Tibial nerve (tissue), 4 donors: Measurements from ENCODE around the gene RNASE12. TPM values are rescaled to one million over a fixed set of nuclear protein-coding genes. Genes with fewer than 3 reads are reported as not detected.
A peak's percentile ranks its signal among the peaks of the same experiment; 100 is the strongest.
"Not testable (repeated sequence)": the region's sequence is repeated elsewhere in the genome, so short reads cannot be mapped to it uniquely, and the experiment has no call there.

Source experiments
- DNase-seq, 2 donors: peaks; one replicate each; pipeline ENCODE4 v3.0.0-alpha.2; 2019; ENCODE audit warnings: low spot score in 2 of 2
- H3K27ac ChIP-seq, 4 donors: fragments of 200-600 bp; sonication (generic) in 3 of 4; one replicate each; pipeline ENCODE4 v1.5.1; 2017 to 2019; ENCODE audit warnings: mild to moderate bottlenecking in 1 of 4
- H3K27me3 ChIP-seq, 2 donors: fragments of 200-600 bp; sonication (generic) in 1 of 2; one replicate each; pipeline versions ENCODE4 v1.5.1 to v1.6.0; 2017 to 2019
- H3K36me3 ChIP-seq, 3 donors: fragments of 200-600 bp; sonication (generic); one replicate each; pipeline ENCODE4 v1.5.1; 2018 to 2019
- H3K4me1 ChIP-seq, 4 donors: fragments of 200-600 bp; sonication (generic) in 3 of 4; one replicate each; pipeline ENCODE4 v1.5.1; 2017 to 2019
- H3K4me3 ChIP-seq, 4 donors: fragments of 200-600 bp; sonication (generic) in 3 of 4; one replicate each; pipeline ENCODE4 v1.5.1; 2017 to 2019; ENCODE audit warnings: mild to moderate bottlenecking in 1 of 4, moderate library complexity in 1 of 4
- H3K9me3 ChIP-seq, 4 donors: fragments of 200-600 bp; sonication (generic) in 3 of 4; one replicate each; pipeline ENCODE4 v1.5.1; 2017 to 2019
- EP300 ChIP-seq, 2 donors: sonication (generic); formaldehyde crosslinking; IDR thresholded peaks; one replicate each; pipeline ENCODE4 v1.6.1; 2017; ENCODE audit warnings: antibody characterized with exemption in 2 of 2, mild to moderate bottlenecking in 1 of 2
- POLR2A ChIP-seq, 2 donors: fragments of 450-650 bp; IDR thresholded peaks; one replicate each; pipeline ENCODE4 v1.6.1; 2017; ENCODE audit warnings: antibody characterized with exemption in 2 of 2, mild to moderate bottlenecking in 2 of 2, moderate library complexity in 2 of 2
- WGBS, 2 donors: methylation state at CpG; one replicate each; pipeline ENCODE4 v1.1.5; 2018; 5-methylcytosine and 5-hydroxymethylcytosine counted together
- total RNA-seq, 4 donors: library from RNA; depleted of rRNA; stranded (reverse); fragments of >200 nt; gene quantifications; one replicate each; pipeline ENCODE4 v1.1.0, GENCODE V29; 2016
- TF ChIP-seq, protein P1 (sequence below), 5 experiments: fragments of 200-600 bp in 3 of 5; fragments of 450-650 bp in 2 of 5; sonication (generic) in 3 of 5; IDR thresholded peaks; one replicate each; pipeline ENCODE4 v1.5.1; 2016 to 2019; ENCODE audit warnings: antibody characterized with exemption in 5 of 5, mild to moderate bottlenecking in 3 of 5, moderate library complexity in 2 of 5

The RNASE12 gene
- total RNA-seq, 4 donors from 2014 or later, result not detected

DNA sequence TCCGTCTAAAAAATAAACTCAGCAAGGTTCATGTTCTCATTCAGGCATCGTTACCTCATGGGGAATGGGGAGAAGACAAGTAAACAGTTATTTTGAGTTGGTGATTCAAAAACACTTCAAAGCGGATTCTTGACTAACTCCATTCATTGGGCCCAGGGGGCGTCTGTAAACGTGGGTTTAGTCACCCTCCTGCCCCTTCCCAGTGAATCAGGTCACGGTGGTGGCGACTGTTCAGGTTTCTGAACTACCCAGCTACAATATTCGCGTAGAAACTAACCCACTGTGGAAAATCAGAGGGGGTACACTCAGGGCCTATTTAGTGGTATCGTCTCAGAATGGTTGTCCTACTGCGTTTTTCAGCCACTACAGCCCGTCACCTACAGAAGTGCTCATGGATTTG, 35.1 kb upstream of the RNASE12 start:
- Histone ChIP-seq H3K36me3 (no peaks in the 10 kb centered on the region), H3K27me3 (no peaks in the 10 kb centered on the region), H3K9me3 (no peaks in the 10 kb centered on the region), H3K4me3 (peak overlapping the region in 2 of 4 donors; percentile 35 to 44), H3K4me1 (peaks cover 0 to 77% (median 16%) of the 10 kb centered on the region in 4 donors), H3K27ac (peak overlapping the region in 2 of 4 donors; percentile 31 to 56)
- no peak for DNase-seq
- TF ChIP-seq POLR2A (IDR thresholded peaks at IDR 0.05), result no peak
- TF ChIP-seq, protein P1, sequence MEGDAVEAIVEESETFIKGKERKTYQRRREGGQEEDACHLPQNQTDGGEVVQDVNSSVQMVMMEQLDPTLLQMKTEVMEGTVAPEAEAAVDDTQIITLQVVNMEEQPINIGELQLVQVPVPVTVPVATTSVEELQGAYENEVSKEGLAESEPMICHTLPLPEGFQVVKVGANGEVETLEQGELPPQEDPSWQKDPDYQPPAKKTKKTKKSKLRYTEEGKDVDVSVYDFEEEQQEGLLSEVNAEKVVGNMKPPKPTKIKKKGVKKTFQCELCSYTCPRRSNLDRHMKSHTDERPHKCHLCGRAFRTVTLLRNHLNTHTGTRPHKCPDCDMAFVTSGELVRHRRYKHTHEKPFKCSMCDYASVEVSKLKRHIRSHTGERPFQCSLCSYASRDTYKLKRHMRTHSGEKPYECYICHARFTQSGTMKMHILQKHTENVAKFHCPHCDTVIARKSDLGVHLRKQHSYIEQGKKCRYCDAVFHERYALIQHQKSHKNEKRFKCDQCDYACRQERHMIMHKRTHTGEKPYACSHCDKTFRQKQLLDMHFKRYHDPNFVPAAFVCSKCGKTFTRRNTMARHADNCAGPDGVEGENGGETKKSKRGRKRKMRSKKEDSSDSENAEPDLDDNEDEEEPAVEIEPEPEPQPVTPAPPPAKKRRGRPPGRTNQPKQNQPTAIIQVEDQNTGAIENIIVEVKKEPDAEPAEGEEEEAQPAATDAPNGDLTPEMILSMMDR (IDR thresholded peaks at IDR 0.05), result no peak
- whole genome bisulfite sequencing, 2 donors, result 30 to 40% methylated on average over 12 of the region's 12 CpGs

DNA sequence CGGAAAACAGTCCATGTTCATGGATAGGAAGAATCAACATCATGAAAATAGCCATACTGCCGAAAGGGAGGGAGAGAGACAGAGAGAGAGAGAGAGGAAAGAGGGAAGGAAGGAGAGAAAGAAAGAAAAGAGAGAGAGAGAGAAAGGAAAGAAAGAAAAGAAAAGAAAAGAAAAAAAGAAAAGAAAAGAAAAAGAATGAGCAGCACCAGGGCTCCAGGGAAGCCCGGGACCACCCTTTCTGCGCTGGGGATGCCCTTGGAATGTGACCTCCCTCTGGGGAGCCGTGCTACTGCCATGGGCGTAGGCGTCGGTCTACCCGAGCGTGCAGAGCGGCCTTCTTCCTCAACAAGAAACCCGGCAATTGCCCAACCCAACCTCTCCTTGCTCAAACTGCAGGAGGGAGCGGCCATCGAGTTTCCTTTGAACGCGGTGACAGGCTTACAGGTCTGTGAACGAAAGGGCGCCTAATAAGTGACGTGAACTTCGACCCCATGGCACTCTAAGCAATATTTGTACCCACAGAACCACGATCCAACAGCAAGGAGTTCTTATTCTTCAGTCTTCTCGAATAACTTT, 33.4 kb upstream of the RNASE12 start:
- Histone ChIP-seq H3K4me3 (peak overlapping the region; percentile 8 to 44 (median 32)), H3K36me3 (no peaks in the 10 kb centered on the region), H3K9me3 (no peaks in the 10 kb centered on the region), H3K4me1 (peaks cover 0 to 66% (median 10%) of the 10 kb centered on the region in 4 donors), H3K27ac (peak overlapping the region in 3 of 4 donors; percentile 31 to 48 (median 46)), H3K27me3 (no peaks in the 10 kb centered on the region)
- TF ChIP-seq POLR2A (IDR thresholded peaks at IDR 0.05), result no peak
- TF ChIP-seq, protein P1 (IDR thresholded peaks at IDR 0.05), result no peak
- no peak for TF ChIP-seq EP300 (IDR thresholded peaks at IDR 0.05)
- WGBS, 2 donors, result 5 to 16% methylated on average over 22 of the region's 22 CpGs
- peak in 1 of 2 donors; percentile 45 for DNase-seq

DNA sequence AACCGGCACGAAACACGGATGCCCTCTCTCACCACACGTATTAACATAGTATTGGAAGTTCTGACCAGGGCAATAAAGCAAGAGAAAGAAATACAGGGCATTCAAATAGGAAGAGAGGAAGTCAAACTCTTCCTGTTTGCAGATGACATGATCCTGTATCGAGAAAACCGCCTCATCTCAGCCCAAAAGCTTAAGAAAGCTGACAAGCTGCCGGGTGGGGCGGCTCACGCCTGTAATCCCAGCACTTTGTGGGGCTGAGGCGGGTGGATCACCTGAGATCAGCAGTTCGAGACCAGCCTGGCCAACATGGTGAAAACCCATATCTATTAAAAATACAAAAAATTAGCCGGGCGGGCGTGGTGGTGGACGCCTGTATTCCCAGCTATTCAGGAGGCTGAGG, 32.6 kb upstream of the RNASE12 start:
- H3K27ac ChIP-seq, result no peak overlapping the region

DNA sequence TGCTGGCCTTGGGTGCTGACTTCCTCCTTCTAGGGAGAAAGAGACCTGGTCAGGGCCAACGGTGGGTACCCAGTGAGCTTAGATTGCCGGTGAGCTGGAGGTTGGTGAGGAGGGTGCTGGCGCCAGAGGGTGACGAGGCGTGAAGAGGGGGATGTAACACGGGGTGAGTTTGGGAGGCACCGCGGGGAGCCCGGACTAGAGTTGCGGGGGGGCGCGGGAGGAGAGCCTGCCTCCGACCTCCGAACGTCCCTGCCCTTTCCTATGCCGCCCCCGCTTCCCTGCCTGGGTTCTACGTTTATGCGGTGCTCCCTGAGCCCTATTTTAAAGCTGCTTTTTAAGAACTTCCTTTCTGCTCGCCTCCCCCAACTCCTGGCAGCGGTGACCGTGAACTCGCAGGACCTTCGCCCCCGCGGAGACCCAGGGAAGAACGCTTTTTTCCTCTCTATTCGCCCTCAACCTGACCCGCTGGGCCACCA, 31.7 kb upstream of the RNASE12 start:
- no peaks in the 10 kb centered on the region for H3K36me3 ChIP-seq
- no peak for TF ChIP-seq POLR2A (IDR thresholded peaks at IDR 0.05)
- TF ChIP-seq, protein P1 (IDR thresholded peaks at IDR 0.05), result no peak
- peaks cover 0 to 53% (median 10%) of the 10 kb centered on the region in 4 donors for H3K4me1 ChIP-seq
- no peaks in the 10 kb centered on the region for H3K27me3 ChIP-seq
- DNase-seq, result no peak
- 11 to 19% methylated on average over 29 of the region's 29 CpGs for WGBS, 2 donors
- peak overlapping the region in 1 of 4 donors; percentile 11 for H3K4me3 ChIP-seq
- H3K27ac ChIP-seq, result peak overlapping the region in 1 of 4 donors; percentile 19
- no peaks in the 10 kb centered on the region for H3K9me3 ChIP-seq

More for the DNA sequence above, 32.6 kb upstream of the RNASE12 start:
- 56% methylated on average over 15 of the region's 15 CpGs for WGBS, 2 donors
- Histone ChIP-seq H3K27me3 (no peaks in the 10 kb centered on the region), H3K9me3 (no peaks in the 10 kb centered on the region), H3K4me3 (no peak overlapping the region), H3K36me3 (no peaks in the 10 kb centered on the region), H3K4me1 (peaks cover 0 to 62% (median 10%) of the 10 kb centered on the region in 4 donors)
- no peak for DNase-seq
- TF ChIP-seq, protein P1 (IDR thresholded peaks at IDR 0.05), result no peak
- TF ChIP-seq EP300 (IDR thresholded peaks at IDR 0.05) (no peak), POLR2A (IDR thresholded peaks at IDR 0.05) (no peak)

DNA sequence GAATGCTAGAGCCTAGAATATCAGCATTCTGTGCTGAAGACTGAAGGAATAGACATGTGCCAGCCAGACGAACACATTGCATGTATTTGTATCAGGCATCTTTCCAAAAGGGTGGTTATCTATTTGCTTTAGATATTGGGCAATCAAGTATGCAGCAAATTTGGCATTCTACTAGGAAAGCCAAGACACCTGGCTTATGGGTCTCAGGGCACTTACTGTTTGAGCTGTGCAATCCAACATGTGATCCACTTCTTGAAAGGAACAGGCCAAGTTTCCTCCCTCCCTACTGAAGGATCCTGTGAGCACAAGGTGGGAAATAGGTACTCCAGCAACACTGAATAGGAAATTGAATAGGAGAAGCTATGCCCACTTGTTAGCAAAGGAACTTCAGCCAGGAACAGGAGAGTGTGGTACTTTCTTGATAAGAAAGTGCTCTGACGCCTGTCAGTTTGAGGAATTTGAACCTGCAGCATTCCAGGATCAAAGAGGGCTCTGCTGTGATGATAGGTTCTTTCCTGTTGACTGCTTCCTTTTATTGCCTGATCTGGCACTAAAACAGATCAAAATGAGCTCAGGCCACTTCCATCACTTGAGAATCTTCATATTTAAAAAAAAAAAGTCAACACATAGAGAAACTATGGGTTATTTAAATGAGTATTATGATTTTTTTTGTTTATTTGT, 29.8 kb upstream of the RNASE12 start:
- no peak for TF ChIP-seq POLR2A (IDR thresholded peaks at IDR 0.05)
- TF ChIP-seq EP300 (IDR thresholded peaks at IDR 0.05), result no peak
- TF ChIP-seq, protein P1 (IDR thresholded peaks at IDR 0.05), result no peak
- Histone ChIP-seq H3K27ac (no peak overlapping the region), H3K9me3 (no peaks in the 10 kb centered on the region), H3K4me3 (no peak overlapping the region), H3K27me3 (no peaks in the 10 kb centered on the region), H3K4me1 (peaks cover 0 to 35% (median 8%) of the 10 kb centered on the region in 4 donors), H3K36me3 (no peaks in the 10 kb centered on the region)
- 72 to 74% methylated on average over 2 of the region's 2 CpGs for WGBS, 2 donors
- DNase-seq, result no peak

DNA sequence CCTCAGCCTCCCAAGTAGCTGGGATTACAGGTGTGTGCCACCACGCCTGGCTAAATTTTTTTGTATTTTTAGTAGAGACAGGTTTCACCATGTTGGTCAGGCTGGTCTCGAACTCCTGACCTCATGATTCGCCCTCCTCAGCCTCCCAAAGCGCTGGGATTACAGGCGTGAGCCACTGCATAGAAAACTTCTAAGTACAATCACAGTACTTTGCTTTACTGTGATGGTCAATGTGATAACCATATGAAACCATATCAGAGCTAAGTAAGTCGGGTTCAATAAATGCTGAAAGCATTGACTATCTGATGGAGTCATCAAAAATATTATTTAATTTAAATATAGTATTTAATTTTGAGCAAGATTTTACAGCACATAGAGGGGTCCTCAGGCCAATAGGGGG, 28.5 kb upstream of the RNASE12 start:
- H3K4me3 ChIP-seq, H3K27ac ChIP-seq, H3K36me3 ChIP-seq, DNase-seq, H3K9me3 ChIP-seq, H3K27me3 ChIP-seq: not testable (repeated sequence)
- WGBS, 2 donors, result 85 to 94% methylated on average over 6 of the region's 6 CpGs
- peaks cover 0 to 29% (median 9%) of the 10 kb centered on the region in 4 donors for H3K4me1 ChIP-seq
